ENCODE measurements around the gene CFAP74.

Gene CFAP74

GRCh38 chr1:2041887-2042286 lies 38.3 kb upstream of the CFAP74 start:
- Histone ChIP-seq H3K27me3 (ENCODE audit: insufficient read depth, low read length, poor library complexity) (no peaks in the 10 kb centered on the region), H3K56ac (ENCODE audit: low read length) (no peak overlapping the region), H3K27ac (ENCODE audit: low read depth, low read length) (no peak overlapping the region), H3K36me3 (ENCODE audit: control insufficient read depth, insufficient read depth, low read length) (no peaks in the 10 kb centered on the region), H4K8ac (ENCODE audit: low read depth, low read length) (no peak overlapping the region), H2AK5ac (ENCODE audit: low read length) (no peak overlapping the region), H3K4ac (ENCODE audit: low read depth, low read length) (no peak overlapping the region), H2BK120ac (ENCODE audit: low read depth, low read length) (no peak overlapping the region), H3K9ac (ENCODE audit: low read length) (no peak overlapping the region), H3K79me1 (ENCODE audit: low read length) (no peaks in the 10 kb centered on the region), H3K23ac (ENCODE audit: low read length) (no peak overlapping the region), H3K4me3 (ENCODE audit: low read length) (no peak overlapping the region), H2BK5ac (ENCODE audit: low read length) (no peak overlapping the region), H3K18ac (ENCODE audit: low read length) (no peak overlapping the region), H3K79me2 (ENCODE audit: control insufficient read depth, insufficient read depth, low read length) (no peaks in the 10 kb centered on the region), H3K4me2 (ENCODE audit: low read length) (no peak overlapping the region), H2BK15ac (replicated peaks; ENCODE audit: low read depth) (no peak overlapping the region), H4K5ac (ENCODE audit: low read length) (no peak overlapping the region), H3K4me1 (ENCODE audit: control insufficient read depth, low read depth, low read length) (no peaks in the 10 kb centered on the region)
- no peak for DNase-seq
- WGBS (ENCODE audit: extremely low coverage, insufficient coverage, low lambda C conversion rate): no CpG with 5 or more reads among the region's 4 CpGs

- no peak overlapping the region for H2BK15ac ChIP-seq (replicated peaks; ENCODE audit: low read depth)
- no peak overlapping the region for H4K5ac ChIP-seq (ENCODE audit: low read length)
- H3K4me1 ChIP-seq (ENCODE audit: control insufficient read depth, low read depth, low read length): no peaks in the 10 kb centered on the region
- no peak overlapping the region for H3K27ac ChIP-seq (ENCODE audit: low read depth, low read length)
- no peak overlapping the region for H4K8ac ChIP-seq (ENCODE audit: low read depth, low read length)
- WGBS (ENCODE audit: extremely low coverage, insufficient coverage, low lambda C conversion rate): no CpG with 5 or more reads among the region's 15 CpGs
- no peaks in the 10 kb centered on the region for H3K79me1 ChIP-seq (ENCODE audit: low read length)
- H3K23ac ChIP-seq (ENCODE audit: low read length): no peak overlapping the region
- no peaks in the 10 kb centered on the region for H3K79me2 ChIP-seq (ENCODE audit: control insufficient read depth, insufficient read depth, low read length)
- no peak overlapping the region for H3K4me3 ChIP-seq (ENCODE audit: low read length)
- no peak overlapping the region for H2BK120ac ChIP-seq (ENCODE audit: low read depth, low read length)
- no peaks in the 10 kb centered on the region for H3K27me3 ChIP-seq (ENCODE audit: insufficient read depth, low read length, poor library complexity)
- no peak overlapping the region for H3K56ac ChIP-seq (ENCODE audit: low read length)
- H3K9ac ChIP-seq (ENCODE audit: low read length): no peak overlapping the region
- no peak overlapping the region for H2BK5ac ChIP-seq (ENCODE audit: low read length)
- H3K18ac ChIP-seq (ENCODE audit: low read length): no peak overlapping the region
- DNase-seq: no peak
- no peak overlapping the region for H2AK5ac ChIP-seq (ENCODE audit: low read length)
- H3K4me2 ChIP-seq (ENCODE audit: low read length): no peak overlapping the region
- H3K4ac ChIP-seq (ENCODE audit: low read depth, low read length): no peak overlapping the region
- no peaks in the 10 kb centered on the region for H3K36me3 ChIP-seq (ENCODE audit: control insufficient read depth, insufficient read depth, low read length)
These were observed 37.7 kb upstream of the CFAP74 start for GRCh38 chr1:2041305-2041704.

DNA sequence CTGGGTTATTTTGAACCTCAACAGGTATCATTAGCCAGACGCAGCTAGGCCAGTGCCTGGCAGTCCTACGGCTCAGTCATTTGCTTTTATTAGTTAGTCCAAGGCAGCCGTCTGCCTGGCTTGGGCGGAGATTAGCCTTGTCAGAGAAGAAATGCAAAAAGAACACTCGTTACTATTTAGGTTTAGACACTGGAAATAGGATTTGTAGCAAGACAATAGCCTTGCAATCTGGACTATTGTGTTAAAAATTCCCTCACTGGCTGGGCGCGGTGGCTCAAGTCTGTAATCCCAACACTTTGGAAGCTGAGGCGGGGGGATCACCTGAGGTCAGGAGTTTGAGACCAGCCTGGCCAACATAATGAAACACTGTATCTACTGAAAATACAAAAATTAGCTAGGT lies 35.7 kb upstream of the CFAP74 start:
- Histone ChIP-seq H3K27me3 (ENCODE audit: insufficient read depth, low read length, poor library complexity) (no peaks in the 10 kb centered on the region), H3K36me3 (ENCODE audit: control insufficient read depth, insufficient read depth, low read length) (no peaks in the 10 kb centered on the region), H3K4me1 (ENCODE audit: control insufficient read depth, low read depth, low read length) (no peaks in the 10 kb centered on the region), H3K9ac (ENCODE audit: low read length) (no peak overlapping the region), H3K79me2 (ENCODE audit: control insufficient read depth, insufficient read depth, low read length) (no peaks in the 10 kb centered on the region), H2BK5ac (ENCODE audit: low read length) (no peak overlapping the region), H3K18ac (ENCODE audit: low read length) (no peak overlapping the region), H2AK5ac (ENCODE audit: low read length) (no peak overlapping the region), H3K27ac (ENCODE audit: low read depth, low read length) (no peak overlapping the region), H4K5ac (ENCODE audit: low read length) (no peak overlapping the region), H4K8ac (ENCODE audit: low read depth, low read length) (no peak overlapping the region), H2BK15ac (replicated peaks; ENCODE audit: low read depth) (no peak overlapping the region), H3K4ac (ENCODE audit: low read depth, low read length) (no peak overlapping the region), H3K79me1 (ENCODE audit: low read length) (no peaks in the 10 kb centered on the region), H2BK120ac (ENCODE audit: low read depth, low read length) (no peak overlapping the region), H3K4me3 (ENCODE audit: low read length) (no peak overlapping the region), H3K4me2 (ENCODE audit: low read length) (no peak overlapping the region), H3K56ac (ENCODE audit: low read length) (no peak overlapping the region), H3K23ac (ENCODE audit: low read length) (no peak overlapping the region)
- DNase-seq: no peak
- no CpG with 5 or more reads among the region's 8 CpGs for WGBS (ENCODE audit: extremely low coverage, insufficient coverage, low lambda C conversion rate)

DNA sequence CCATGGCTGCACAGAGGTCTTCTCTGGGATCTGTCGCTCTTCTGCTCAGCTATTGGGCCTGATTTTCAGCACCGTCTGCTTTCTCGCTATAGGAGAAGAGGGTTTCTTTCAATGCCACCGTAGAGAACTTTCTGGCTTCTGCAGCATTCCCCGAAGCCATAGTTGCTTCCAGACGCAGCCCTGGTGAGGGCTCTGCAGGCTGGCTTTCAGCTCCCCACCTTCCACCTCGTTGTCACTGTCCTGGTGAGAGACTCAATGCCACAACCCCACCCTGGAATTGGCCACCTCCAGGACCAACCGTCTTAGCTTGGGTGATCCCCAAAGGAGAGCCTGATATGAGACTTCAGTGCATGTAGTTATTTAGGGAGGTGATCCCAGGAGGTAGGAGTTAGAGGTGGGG lies 34.6 kb upstream of the CFAP74 start:
- Histone ChIP-seq H3K23ac (ENCODE audit: low read length) (no peak overlapping the region), H3K36me3 (ENCODE audit: control insufficient read depth, insufficient read depth, low read length) (no peaks in the 10 kb centered on the region), H2BK120ac (ENCODE audit: low read depth, low read length) (no peak overlapping the region), H4K8ac (ENCODE audit: low read depth, low read length) (no peak overlapping the region), H2BK15ac (replicated peaks; ENCODE audit: low read depth) (no peak overlapping the region), H2BK5ac (ENCODE audit: low read length) (no peak overlapping the region), H3K9ac (ENCODE audit: low read length) (no peak overlapping the region), H3K4me1 (ENCODE audit: control insufficient read depth, low read depth, low read length) (no peaks in the 10 kb centered on the region), H3K79me2 (ENCODE audit: control insufficient read depth, insufficient read depth, low read length) (no peaks in the 10 kb centered on the region), H2AK5ac (ENCODE audit: low read length) (no peak overlapping the region), H3K4me2 (ENCODE audit: low read length) (no peak overlapping the region), H3K27me3 (ENCODE audit: insufficient read depth, low read length, poor library complexity) (no peaks in the 10 kb centered on the region), H3K4ac (ENCODE audit: low read depth, low read length) (no peak overlapping the region), H3K56ac (ENCODE audit: low read length) (no peak overlapping the region), H3K27ac (ENCODE audit: low read depth, low read length) (no peak overlapping the region), H3K4me3 (ENCODE audit: low read length) (no peak overlapping the region), H3K79me1 (ENCODE audit: low read length) (no peaks in the 10 kb centered on the region), H4K5ac (ENCODE audit: low read length) (no peak overlapping the region), H3K18ac (ENCODE audit: low read length) (no peak overlapping the region)
- WGBS (ENCODE audit: extremely low coverage, insufficient coverage, low lambda C conversion rate): no CpG with 5 or more reads among the region's 8 CpGs
- DNase-seq: no peak

DNA sequence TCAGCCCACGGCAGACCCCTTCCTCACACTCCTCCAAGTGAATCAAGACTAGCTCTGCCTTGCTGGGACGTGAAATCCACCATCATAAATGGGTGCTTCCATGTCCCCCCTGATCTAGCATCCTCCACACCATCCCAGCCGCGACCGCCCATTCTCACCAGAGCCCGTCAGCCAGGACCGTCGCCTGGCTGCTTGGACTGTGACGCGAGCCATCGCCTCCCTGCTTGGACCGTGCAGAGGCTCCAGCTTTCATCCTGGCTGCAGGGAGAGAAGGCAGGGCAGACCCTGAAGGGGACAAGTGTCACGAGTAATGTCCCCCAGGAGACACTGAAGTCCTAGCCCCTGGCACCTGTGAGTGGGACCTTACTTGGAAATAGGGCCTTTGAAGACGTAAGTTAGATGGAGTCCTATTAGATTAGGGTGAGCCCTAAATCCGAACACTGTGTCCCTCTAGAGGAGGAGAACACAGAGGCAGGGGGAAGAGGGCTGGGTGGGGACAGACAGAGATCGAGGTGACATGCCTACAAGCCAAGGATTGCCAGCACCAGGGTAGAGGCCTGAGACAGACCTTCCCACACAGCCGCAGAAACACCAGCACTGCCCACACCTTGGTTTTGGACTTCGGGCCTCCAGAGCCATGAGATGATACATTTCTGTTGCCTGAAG lies 33.9 kb upstream of the CFAP74 start:
- no peaks in the 10 kb centered on the region for H3K79me2 ChIP-seq (ENCODE audit: control insufficient read depth, insufficient read depth, low read length)
- no peak overlapping the region for H2BK15ac ChIP-seq (replicated peaks; ENCODE audit: low read depth)
- H3K4ac ChIP-seq (ENCODE audit: low read depth, low read length): no peak overlapping the region
- no peak overlapping the region for H2AK5ac ChIP-seq (ENCODE audit: low read length)
- H3K27ac ChIP-seq (ENCODE audit: low read depth, low read length): no peak overlapping the region
- no peak overlapping the region for H4K8ac ChIP-seq (ENCODE audit: low read depth, low read length)
- H3K4me1 ChIP-seq (ENCODE audit: control insufficient read depth, low read depth, low read length): no peaks in the 10 kb centered on the region
- H3K4me3 ChIP-seq (ENCODE audit: low read length): no peak overlapping the region
- H3K36me3 ChIP-seq (ENCODE audit: control insufficient read depth, insufficient read depth, low read length): no peaks in the 10 kb centered on the region
- H3K27me3 ChIP-seq (ENCODE audit: insufficient read depth, low read length, poor library complexity): no peaks in the 10 kb centered on the region
- no peak overlapping the region for H2BK120ac ChIP-seq (ENCODE audit: low read depth, low read length)
- H3K56ac ChIP-seq (ENCODE audit: low read length): no peak overlapping the region
- WGBS (ENCODE audit: extremely low coverage, insufficient coverage, low lambda C conversion rate): no CpG with 5 or more reads among the region's 18 CpGs
- no peak overlapping the region for H3K23ac ChIP-seq (ENCODE audit: low read length)
- H2BK5ac ChIP-seq (ENCODE audit: low read length): no peak overlapping the region
- no peak overlapping the region for H3K4me2 ChIP-seq (ENCODE audit: low read length)
- no peaks in the 10 kb centered on the region for H3K79me1 ChIP-seq (ENCODE audit: low read length)
- no peak overlapping the region for H3K9ac ChIP-seq (ENCODE audit: low read length)
- no peak overlapping the region for H3K18ac ChIP-seq (ENCODE audit: low read length)
- DNase-seq: no peak
- no peak overlapping the region for H4K5ac ChIP-seq (ENCODE audit: low read length)

DNA sequence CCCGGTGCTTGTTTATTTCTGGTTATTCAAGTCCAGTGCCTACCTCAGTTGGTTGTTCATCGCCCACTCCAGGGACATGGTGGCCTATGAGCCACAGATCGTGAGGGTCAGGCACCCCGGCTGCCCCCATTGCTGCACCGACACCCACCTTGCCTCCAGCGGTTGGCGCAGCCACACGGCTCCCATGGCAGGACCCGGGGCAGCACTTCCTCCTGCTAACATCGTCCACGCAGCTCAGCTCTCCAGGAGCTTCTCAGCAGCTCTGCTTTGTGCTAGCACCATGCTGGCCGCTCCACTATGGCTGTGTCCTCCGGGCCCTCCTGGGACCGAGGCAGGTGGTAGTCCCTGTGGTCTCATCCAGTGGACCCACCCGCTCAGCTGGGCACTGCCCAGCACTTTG lies 32.7 kb upstream of the CFAP74 start:
- H3K36me3 ChIP-seq (ENCODE audit: control insufficient read depth, insufficient read depth, low read length): no peaks in the 10 kb centered on the region
- no peaks in the 10 kb centered on the region for H3K79me2 ChIP-seq (ENCODE audit: control insufficient read depth, insufficient read depth, low read length)
- H3K4ac ChIP-seq (ENCODE audit: low read depth, low read length): no peak overlapping the region
- H3K27ac ChIP-seq (ENCODE audit: low read depth, low read length): no peak overlapping the region
- no peak for DNase-seq
- H2BK15ac ChIP-seq (replicated peaks; ENCODE audit: low read depth): no peak overlapping the region
- no peak overlapping the region for H3K9ac ChIP-seq (ENCODE audit: low read length)
- no peaks in the 10 kb centered on the region for H3K27me3 ChIP-seq (ENCODE audit: insufficient read depth, low read length, poor library complexity)
- no peak overlapping the region for H2BK120ac ChIP-seq (ENCODE audit: low read depth, low read length)
- H3K4me1 ChIP-seq (ENCODE audit: control insufficient read depth, low read depth, low read length): no peaks in the 10 kb centered on the region
- no peak overlapping the region for H3K4me3 ChIP-seq (ENCODE audit: low read length)
- H4K8ac ChIP-seq (ENCODE audit: low read depth, low read length): no peak overlapping the region
- no peak overlapping the region for H3K18ac ChIP-seq (ENCODE audit: low read length)
- H2BK5ac ChIP-seq (ENCODE audit: low read length): no peak overlapping the region
- no peak overlapping the region for H2AK5ac ChIP-seq (ENCODE audit: low read length)
- no CpG with 5 or more reads among the region's 15 CpGs for WGBS (ENCODE audit: extremely low coverage, insufficient coverage, low lambda C conversion rate)
- no peak overlapping the region for H4K5ac ChIP-seq (ENCODE audit: low read length)
- H3K23ac ChIP-seq (ENCODE audit: low read length): no peak overlapping the region
- no peak overlapping the region for H3K56ac ChIP-seq (ENCODE audit: low read length)
- H3K4me2 ChIP-seq (ENCODE audit: low read length): no peak overlapping the region
- no peaks in the 10 kb centered on the region for H3K79me1 ChIP-seq (ENCODE audit: low read length)
